GM23338 (cell line): ENCODE measurements around the gene OMP. TPM values are rescaled to one million over a fixed set of nuclear protein-coding genes. Genes with fewer than 3 reads are reported as not detected.

Experiments used
- ATAC-seq: fragments of 200-7000 bp; cut with Tn5 transposase; 3 replicates; pipeline ENCODE4 v1.9.1; 2020
- DNase-seq: peaks from one replicate; pipeline ENCODE4 v3.0.0-alpha.2; 2015; ENCODE audit warnings: low spot score
- H2AFZ ChIP-seq: fragments of 200-600 bp; sonication (generic); 2 replicates; pipeline ENCODE4 v1.8.0; 2016; ENCODE audit warnings: antibody characterized with exemption, mild to moderate bottlenecking, moderate library complexity
- H3F3A ChIP-seq: fragments of 200-600 bp; sonication (generic); replicated peaks from 2 replicates; pipeline ENCODE4 v1.8.0; 2017; ENCODE audit warnings: antibody characterized with exemption, mixed run types, low read depth
- H3K27ac ChIP-seq: fragments of 200-600 bp; sonication (generic); 2 replicates; pipeline ENCODE4 v1.6.1; 2016; ENCODE audit warnings: low read depth
- H3K27me3 ChIP-seq: fragments of 200-600 bp; sonication (generic); 2 replicates; pipeline ENCODE4 v1.8.0; 2016; ENCODE audit warnings: mild to moderate bottlenecking, mixed run types, moderate library complexity; ENCODE audit not compliant: insufficient read depth
- H3K36me3 ChIP-seq: fragments of 200-600 bp; sonication (generic); 2 replicates; pipeline ENCODE4 v1.8.0; 2016; ENCODE audit warnings: mild to moderate bottlenecking; ENCODE audit not compliant: insufficient read depth
- H3K4me1 ChIP-seq: fragments of 200-600 bp; sonication (generic); 2 replicates; pipeline ENCODE4 v1.8.0; 2016; ENCODE audit warnings: mild to moderate bottlenecking, moderate library complexity; ENCODE audit not compliant: insufficient read depth
- H3K4me2 ChIP-seq: fragments of 200-600 bp; sonication (generic); 2 replicates; pipeline ENCODE4 v1.7.1; 2017; ENCODE audit warnings: mixed run types
- H3K4me3 ChIP-seq: fragments of 200-600 bp; sonication (generic); 2 replicates; pipeline ENCODE4 v1.6.1; 2016; ENCODE audit warnings: mixed run types
- H3K79me2 ChIP-seq: fragments of 200-600 bp; sonication (generic); replicated peaks from 2 replicates; pipeline ENCODE4 v1.8.0; 2017; ENCODE audit warnings: mild to moderate bottlenecking; ENCODE audit not compliant: insufficient read depth
- H3K9me2 ChIP-seq: fragments of 200-600 bp; sonication (generic); 2 replicates; pipeline ENCODE4 v1.8.0; 2017; ENCODE audit not compliant: insufficient read depth
- H4K20me1 ChIP-seq: fragments of 200-600 bp; sonication (generic); replicated peaks from 2 replicates; pipeline ENCODE4 v1.8.0; 2017; ENCODE audit warnings: mild to moderate bottlenecking; ENCODE audit not compliant: insufficient read depth
- H3K27ac Mint-ChIP-seq: 2 replicates; pipeline ENCODE4 v1.8.0; 2020; ENCODE audit warnings: inconsistent platforms, mild to moderate bottlenecking, moderate library complexity, mixed read lengths
- H3K27me3 Mint-ChIP-seq: 3 replicates; pipeline ENCODE4 v1.8.0; 2022; ENCODE audit warnings: low read depth, mild to moderate bottlenecking, moderate library complexity, mixed read lengths, inconsistent platforms; ENCODE audit not compliant: insufficient read depth, poor library complexity
- H3K36me3 Mint-ChIP-seq: 3 replicates; pipeline ENCODE4 v1.8.0; 2021; ENCODE audit warnings: low read depth, mild to moderate bottlenecking, inconsistent platforms, moderate library complexity, mixed read lengths
- H3K4me1 Mint-ChIP-seq: 3 replicates; pipeline ENCODE4 v1.8.0; 2020; ENCODE audit warnings: mild to moderate bottlenecking, inconsistent platforms, mixed read lengths
- H3K4me3 Mint-ChIP-seq: 3 replicates; pipeline ENCODE4 v1.8.0; 2021; ENCODE audit warnings: moderate library complexity, mild to moderate bottlenecking, inconsistent platforms, mixed read lengths
- H3K9me3 Mint-ChIP-seq: 3 replicates; pipeline ENCODE4 v1.8.0; 2020; ENCODE audit warnings: moderate library complexity, mild to moderate bottlenecking, inconsistent platforms, mixed read lengths
- CREB1 ChIP-seq: fragments of 250-450 bp; sonication (Bioruptor Pico); IDR thresholded peaks from 2 replicates; pipeline ENCODE4 v1.5.0; 2020; ENCODE audit warnings: low read depth, mild to moderate bottlenecking, moderate library complexity
- EZH2 ChIP-seq: fragments of 200-600 bp; sonication (generic); IDR thresholded peaks from one replicate; pipeline ENCODE4 v1.8.0; 2017; ENCODE audit warnings: antibody characterized with exemption, mild to moderate bottlenecking, low read depth; ENCODE audit not compliant: unreplicated experiment
- EZH2phosphoT487 ChIP-seq: fragments of 200-600 bp; sonication (generic); IDR thresholded peaks from one replicate; pipeline ENCODE4 v1.8.1; 2018; ENCODE audit warnings: antibody characterized with exemption; ENCODE audit not compliant: unreplicated experiment
- NANOG ChIP-seq: IDR thresholded peaks from 2 replicates; pipeline ENCODE4 v1.6.1; 2016; ENCODE audit warnings: antibody characterized with exemption, borderline replicate concordance
- POLR2AphosphoS5 ChIP-seq: IDR thresholded peaks from 2 replicates; pipeline ENCODE4 v1.6.1; 2016; ENCODE audit warnings: antibody characterized with exemption, low read depth
- STAT1 ChIP-seq: IDR thresholded peaks from one replicate; pipeline ENCODE4 v1.6.1; 2016; ENCODE audit warnings: antibody characterized with exemption; ENCODE audit not compliant: unreplicated experiment
- polyA plus RNA-seq: library from polyadenylated mRNA; unstranded; fragments of >200 nt; fragmentation: Nextera tagmentation; extraction: Ambion mirVana; gene quantifications from 2 replicates; pipeline ENCODE4 v1.2.1, GENCODE V29; 2016
- total RNA-seq: library from RNA; depleted of rRNA; stranded (reverse); fragments of >200 nt; shearing (Covaris generic); gene quantifications from 2 replicates; pipeline ENCODE4 v1.2.3, GENCODE V29; 2014
- TF ChIP-seq, protein P1 (sequence below), 2 experiments: fragments of 200-600 bp in 1 of 2; sonication (generic) in 1 of 2; conservative IDR thresholded peaks; 2 replicates each; pipeline versions ENCODE4 v1.5.1 to v1.6.1; 2016 to 2017; ENCODE audit warnings: antibody characterized with exemption in 2 of 2, low read depth in 2 of 2, mild to moderate bottlenecking in 2 of 2, moderate library complexity in 1 of 2
- TF ChIP-seq, protein P2 (sequence below): fragments of 250-450 bp; sonication (Bioruptor Pico); IDR thresholded peaks from 2 replicates; pipeline ENCODE4 v1.5.0; 2020; ENCODE audit warnings: mild to moderate bottlenecking, moderate library complexity
- TF ChIP-seq, protein P3 (sequence below): IDR thresholded peaks from one replicate; pipeline ENCODE4 v1.6.1; 2018; ENCODE audit warnings: antibody characterized with exemption; ENCODE audit not compliant: unreplicated experiment

OMP gene
- total and polyA plus RNA-seq, 2 experiments from 2014 or later = 1.0 TPM; not detected in 1

DNA sequence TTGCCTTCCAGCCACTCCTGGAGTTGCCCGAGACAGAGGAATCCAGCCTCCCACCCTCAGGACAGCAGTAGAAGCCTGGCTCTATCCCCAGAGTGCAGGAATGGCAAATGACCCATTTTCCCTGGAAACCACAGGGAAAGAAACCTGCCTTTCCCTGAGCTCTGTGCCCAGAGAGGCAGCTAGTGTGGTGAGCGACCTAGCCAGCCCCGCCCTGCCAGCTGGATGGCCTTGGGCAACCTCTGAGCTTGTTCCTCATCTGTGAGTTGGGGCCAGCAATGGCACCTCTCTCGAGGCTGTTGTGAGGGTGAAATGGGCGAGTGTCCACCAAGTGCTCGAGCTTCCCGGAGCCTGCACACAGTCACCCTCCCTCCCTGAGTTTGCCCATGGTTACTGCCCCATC is 3.7 kb downstream of the OMP start:
- Histone ChIP-seq H4K20me1 (no peaks in the 10 kb centered on the region), H3K4me1 (no peaks in the 10 kb centered on the region), H3K27me3 (no peaks in the 10 kb centered on the region), H2AFZ (no peak overlapping the region), H3K27ac (no peak overlapping the region), H3K79me2 (no peaks in the 10 kb centered on the region), H3K4me2 (no peak overlapping the region), H3K9me2 (no peaks in the 10 kb centered on the region), H3K36me3 (no peaks in the 10 kb centered on the region), H3F3A (no peaks in the 10 kb centered on the region), H3K4me3 (no peak overlapping the region)
- DNase-seq (no peak), ATAC-seq (no peak)
- TF ChIP-seq EZH2 = no peak
- no peak for TF ChIP-seq POLR2AphosphoS5
- TF ChIP-seq CREB1 (CRISPR knock-in tag) = no peak
- TF ChIP-seq NANOG = no peak
- TF ChIP-seq, protein P1, sequence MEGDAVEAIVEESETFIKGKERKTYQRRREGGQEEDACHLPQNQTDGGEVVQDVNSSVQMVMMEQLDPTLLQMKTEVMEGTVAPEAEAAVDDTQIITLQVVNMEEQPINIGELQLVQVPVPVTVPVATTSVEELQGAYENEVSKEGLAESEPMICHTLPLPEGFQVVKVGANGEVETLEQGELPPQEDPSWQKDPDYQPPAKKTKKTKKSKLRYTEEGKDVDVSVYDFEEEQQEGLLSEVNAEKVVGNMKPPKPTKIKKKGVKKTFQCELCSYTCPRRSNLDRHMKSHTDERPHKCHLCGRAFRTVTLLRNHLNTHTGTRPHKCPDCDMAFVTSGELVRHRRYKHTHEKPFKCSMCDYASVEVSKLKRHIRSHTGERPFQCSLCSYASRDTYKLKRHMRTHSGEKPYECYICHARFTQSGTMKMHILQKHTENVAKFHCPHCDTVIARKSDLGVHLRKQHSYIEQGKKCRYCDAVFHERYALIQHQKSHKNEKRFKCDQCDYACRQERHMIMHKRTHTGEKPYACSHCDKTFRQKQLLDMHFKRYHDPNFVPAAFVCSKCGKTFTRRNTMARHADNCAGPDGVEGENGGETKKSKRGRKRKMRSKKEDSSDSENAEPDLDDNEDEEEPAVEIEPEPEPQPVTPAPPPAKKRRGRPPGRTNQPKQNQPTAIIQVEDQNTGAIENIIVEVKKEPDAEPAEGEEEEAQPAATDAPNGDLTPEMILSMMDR (conservative IDR thresholded peaks at IDR 0.05; ENCODE audit: low read depth in 2 of 2) = no peak
- TF ChIP-seq, protein P2, sequence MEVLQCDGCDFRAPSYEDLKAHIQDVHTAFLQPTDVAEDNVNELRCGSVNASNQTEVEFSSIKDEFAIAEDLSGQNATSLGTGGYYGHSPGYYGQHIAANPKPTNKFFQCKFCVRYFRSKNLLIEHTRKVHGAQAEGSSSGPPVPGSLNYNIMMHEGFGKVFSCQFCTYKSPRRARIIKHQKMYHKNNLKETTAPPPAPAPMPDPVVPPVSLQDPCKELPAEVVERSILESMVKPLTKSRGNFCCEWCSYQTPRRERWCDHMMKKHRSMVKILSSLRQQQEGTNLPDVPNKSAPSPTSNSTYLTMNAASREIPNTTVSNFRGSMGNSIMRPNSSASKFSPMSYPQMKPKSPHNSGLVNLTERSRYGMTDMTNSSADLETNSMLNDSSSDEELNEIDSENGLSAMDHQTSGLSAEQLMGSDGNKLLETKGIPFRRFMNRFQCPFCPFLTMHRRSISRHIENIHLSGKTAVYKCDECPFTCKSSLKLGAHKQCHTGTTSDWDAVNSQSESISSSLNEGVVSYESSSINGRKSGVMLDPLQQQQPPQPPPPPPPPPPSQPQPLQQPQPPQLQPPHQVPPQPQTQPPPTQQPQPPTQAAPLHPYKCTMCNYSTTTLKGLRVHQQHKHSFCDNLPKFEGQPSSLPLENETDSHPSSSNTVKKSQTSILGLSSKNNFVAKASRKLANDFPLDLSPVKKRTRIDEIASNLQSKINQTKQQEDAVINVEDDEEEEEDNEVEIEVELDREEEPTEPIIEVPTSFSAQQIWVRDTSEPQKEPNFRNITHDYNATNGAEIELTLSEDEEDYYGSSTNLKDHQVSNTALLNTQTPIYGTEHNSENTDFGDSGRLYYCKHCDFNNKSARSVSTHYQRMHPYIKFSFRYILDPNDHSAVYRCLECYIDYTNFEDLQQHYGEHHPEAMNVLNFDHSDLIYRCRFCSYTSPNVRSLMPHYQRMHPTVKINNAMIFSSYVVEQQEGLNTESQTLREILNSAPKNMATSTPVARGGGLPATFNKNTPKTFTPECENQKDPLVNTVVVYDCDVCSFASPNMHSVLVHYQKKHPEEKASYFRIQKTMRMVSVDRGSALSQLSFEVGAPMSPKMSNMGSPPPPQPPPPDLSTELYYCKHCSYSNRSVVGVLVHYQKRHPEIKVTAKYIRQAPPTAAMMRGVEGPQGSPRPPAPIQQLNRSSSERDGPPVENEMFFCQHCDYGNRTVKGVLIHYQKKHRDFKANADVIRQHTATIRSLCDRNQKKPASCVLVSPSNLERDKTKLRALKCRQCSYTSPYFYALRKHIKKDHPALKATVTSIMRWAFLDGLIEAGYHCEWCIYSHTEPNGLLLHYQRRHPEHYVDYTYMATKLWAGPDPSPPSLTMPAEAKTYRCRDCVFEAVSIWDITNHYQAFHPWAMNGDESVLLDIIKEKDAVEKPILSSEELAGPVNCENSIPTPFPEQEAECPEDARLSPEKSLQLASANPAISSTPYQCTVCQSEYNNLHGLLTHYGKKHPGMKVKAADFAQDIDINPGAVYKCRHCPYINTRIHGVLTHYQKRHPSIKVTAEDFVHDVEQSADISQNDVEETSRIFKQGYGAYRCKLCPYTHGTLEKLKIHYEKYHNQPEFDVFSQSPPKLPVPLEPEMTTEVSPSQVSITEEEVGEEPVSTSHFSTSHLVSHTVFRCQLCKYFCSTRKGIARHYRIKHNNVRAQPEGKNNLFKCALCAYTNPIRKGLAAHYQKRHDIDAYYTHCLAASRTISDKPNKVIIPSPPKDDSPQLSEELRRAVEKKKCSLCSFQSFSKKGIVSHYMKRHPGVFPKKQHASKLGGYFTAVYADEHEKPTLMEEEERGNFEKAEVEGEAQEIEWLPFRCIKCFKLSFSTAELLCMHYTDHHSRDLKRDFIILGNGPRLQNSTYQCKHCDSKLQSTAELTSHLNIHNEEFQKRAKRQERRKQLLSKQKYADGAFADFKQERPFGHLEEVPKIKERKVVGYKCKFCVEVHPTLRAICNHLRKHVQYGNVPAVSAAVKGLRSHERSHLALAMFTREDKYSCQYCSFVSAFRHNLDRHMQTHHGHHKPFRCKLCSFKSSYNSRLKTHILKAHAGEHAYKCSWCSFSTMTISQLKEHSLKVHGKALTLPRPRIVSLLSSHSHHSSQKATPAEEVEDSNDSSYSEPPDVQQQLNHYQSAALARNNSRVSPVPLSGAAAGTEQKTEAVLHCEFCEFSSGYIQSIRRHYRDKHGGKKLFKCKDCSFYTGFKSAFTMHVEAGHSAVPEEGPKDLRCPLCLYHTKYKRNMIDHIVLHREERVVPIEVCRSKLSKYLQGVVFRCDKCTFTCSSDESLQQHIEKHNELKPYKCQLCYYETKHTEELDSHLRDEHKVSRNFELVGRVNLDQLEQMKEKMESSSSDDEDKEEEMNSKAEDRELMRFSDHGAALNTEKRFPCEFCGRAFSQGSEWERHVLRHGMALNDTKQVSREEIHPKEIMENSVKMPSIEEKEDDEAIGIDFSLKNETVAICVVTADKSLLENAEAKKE (CRISPR knock-in tag) = no peak
- TF ChIP-seq EZH2phosphoT487 = no peak
- TF ChIP-seq STAT1 = no peak
- TF ChIP-seq, protein P3, sequence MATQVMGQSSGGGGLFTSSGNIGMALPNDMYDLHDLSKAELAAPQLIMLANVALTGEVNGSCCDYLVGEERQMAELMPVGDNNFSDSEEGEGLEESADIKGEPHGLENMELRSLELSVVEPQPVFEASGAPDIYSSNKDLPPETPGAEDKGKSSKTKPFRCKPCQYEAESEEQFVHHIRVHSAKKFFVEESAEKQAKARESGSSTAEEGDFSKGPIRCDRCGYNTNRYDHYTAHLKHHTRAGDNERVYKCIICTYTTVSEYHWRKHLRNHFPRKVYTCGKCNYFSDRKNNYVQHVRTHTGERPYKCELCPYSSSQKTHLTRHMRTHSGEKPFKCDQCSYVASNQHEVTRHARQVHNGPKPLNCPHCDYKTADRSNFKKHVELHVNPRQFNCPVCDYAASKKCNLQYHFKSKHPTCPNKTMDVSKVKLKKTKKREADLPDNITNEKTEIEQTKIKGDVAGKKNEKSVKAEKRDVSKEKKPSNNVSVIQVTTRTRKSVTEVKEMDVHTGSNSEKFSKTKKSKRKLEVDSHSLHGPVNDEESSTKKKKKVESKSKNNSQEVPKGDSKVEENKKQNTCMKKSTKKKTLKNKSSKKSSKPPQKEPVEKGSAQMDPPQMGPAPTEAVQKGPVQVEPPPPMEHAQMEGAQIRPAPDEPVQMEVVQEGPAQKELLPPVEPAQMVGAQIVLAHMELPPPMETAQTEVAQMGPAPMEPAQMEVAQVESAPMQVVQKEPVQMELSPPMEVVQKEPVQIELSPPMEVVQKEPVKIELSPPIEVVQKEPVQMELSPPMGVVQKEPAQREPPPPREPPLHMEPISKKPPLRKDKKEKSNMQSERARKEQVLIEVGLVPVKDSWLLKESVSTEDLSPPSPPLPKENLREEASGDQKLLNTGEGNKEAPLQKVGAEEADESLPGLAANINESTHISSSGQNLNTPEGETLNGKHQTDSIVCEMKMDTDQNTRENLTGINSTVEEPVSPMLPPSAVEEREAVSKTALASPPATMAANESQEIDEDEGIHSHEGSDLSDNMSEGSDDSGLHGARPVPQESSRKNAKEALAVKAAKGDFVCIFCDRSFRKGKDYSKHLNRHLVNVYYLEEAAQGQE = no peak
- H3K4me1 Mint-ChIP-seq = no peaks in the 10 kb centered on the region; the same call in 2 of the 3 replicates
- H3K27me3 Mint-ChIP-seq = peaks cover 13% of the 10 kb centered on the region
- H3K36me3 Mint-ChIP-seq = no peaks in the 10 kb centered on the region; the same call in 2 of the 3 replicates
- no peak overlapping the region for H3K4me3 Mint-ChIP-seq
- H3K27ac Mint-ChIP-seq = no peak overlapping the region
- no peaks in the 10 kb centered on the region for H3K9me3 Mint-ChIP-seq
